RKO (cell line): Measurements from ENCODE around the gene ZNF263.
"Not testable (repeated sequence)": the region's sequence is repeated elsewhere in the genome, so short reads cannot be mapped to it uniquely, and the experiment has no call there.

Source experiments
- DNase-seq: peaks from one replicate; pipeline ENCODE4 v3.0.0-alpha.2; 2016; ENCODE audit warnings: low spot score

The ZNF263 gene

DNA sequence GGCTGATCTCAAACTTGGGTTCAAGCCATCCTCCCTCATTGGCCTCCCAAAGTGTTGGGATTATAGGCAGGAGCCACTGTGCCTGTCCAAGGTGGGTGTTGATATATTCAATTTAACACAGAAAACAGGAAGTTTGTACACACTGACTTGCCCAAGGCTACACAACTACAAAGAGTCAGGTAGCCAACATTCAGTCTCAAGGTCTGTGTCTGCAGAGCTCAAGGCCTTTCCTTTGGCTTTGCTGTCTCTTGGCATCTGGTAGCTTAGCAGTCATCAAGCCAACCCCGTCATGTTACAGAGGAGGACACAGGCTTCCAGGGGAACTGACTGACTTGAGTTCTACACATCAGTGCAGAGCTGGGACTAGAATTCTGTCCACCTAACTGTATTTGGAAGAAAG, 15.0 kb upstream of the ZNF263 start:
- DNase-seq: no peak

GRCh38 chr16:3270718-3271117, 12.6 kb upstream of the ZNF263 start:
- not testable (repeated sequence) for DNase-seq

DNA sequence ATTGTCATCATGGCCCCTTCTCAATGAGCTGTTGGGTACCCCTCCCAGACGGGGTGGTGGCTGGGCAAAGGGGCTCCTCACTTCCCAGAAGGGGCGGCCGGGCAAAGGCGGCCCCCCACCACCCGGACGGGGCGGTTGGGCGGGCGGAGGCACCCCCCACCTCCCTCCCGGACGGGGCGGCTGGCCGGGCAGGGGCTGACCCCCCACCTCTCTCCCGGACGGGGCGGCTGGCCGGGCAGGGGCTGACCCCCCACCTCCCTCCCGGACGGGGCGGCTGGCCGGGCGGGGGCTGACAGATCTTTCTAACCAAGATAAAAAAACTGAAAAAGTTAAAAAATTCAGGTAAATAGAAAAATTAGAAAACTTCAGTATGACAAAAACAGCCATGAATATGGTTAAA, 12.0 kb upstream of the ZNF263 start:
- DNase-seq: not testable (repeated sequence)

DNA sequence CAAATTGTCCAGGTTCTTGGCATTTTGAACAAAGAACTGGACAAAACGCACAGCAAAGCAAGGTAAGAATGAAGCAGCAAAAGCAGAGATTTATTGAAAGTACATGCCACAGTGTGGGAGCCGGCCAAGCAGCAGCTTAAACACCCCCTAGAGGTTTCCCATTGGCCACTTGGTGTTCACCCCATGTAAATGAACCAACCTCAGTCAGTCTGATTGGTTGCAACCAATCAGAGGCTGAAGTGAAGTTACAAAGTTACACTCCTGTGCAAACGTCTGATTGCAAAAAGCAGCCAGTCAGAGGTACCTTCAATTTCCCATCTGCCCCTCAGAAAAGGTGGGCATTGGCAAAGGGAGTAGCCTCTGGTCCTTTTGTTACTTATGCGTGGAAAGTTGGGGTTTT, 8.8 kb upstream of the ZNF263 start:
- no peak for DNase-seq

- no peak for DNase-seq
Measured at GRCh38 chr16:3274947-3275346, 8.3 kb upstream of the ZNF263 start.

DNA sequence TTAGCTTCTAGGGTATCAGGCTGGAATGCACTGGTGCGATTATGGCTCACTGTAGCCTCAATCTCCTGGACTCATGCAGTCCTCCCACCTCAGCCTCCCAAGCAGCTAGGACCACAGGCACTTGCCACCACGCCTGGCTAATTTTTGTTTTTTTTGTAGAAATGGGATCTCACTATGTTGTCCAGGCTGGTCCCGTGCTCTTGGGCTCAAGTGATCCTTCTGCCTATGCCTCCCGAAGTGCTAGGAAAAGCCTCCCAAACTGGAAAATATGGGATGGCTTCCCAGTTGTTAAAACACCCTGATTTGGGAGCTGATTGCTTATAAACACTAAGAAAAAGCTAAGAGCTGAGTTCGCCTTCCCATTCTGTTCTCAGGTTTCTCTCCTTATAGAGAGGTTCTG, 6.6 kb upstream of the ZNF263 start:
- DNase-seq: no peak

DNA sequence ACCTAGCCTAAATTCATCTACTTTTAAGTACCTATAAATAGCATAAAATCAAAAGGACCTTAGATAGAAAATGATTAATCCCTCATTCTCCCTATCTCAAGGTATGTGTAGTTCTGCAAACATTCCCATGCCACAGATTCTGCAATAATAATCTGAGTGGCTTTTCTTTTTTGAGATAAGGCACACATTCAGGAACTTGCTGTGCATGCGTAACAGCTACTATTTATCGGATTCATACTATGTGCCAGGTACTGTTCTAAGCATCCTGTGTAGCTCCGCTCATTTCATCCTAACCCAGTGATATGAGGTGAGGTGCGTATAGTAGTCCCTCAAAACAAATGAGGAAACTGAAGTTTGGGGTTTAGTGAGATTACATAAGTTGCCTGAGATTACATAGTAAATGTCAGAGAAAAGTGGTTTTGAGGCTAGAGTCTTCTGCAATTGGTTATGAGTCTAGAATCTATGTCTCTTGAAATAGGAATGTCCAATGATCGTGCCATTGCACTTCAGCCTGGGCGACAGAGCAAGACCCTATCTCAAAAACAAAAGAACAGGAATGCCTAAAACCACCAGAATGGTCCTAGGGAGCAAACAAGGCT, 2.0 kb upstream of the ZNF263 start:
- DNase-seq: no peak

DNA sequence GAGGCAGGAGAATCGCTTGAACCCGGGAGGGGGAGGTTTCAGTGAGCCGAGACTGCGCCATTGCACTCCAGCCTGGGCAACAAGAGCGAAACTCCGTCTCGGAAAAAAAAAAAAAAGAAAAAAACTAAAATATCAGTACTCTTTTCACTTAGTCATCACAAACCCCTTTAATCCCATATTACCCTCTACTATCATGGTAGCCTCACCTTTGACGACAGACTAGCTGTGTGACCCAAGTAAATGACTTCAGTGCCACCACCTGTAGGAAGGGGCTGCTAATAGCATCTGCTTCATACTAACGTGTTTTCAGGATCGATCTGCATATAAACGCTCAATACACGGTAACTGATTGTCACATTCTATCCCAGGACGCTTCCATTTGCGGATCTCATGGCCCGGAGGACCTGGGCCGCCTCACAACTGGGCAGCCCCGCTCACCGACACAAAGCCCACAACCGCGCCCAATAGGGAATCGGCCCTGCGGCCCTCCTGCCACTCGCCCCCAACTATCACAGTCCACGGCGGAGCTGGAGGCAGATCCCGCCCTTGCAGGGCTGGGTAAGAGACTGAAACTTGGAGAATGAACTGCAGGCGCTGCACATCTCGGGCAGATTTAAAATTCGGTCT, 1.1 kb upstream of the ZNF263 start:
- peak; percentile 77 for DNase-seq

DNA sequence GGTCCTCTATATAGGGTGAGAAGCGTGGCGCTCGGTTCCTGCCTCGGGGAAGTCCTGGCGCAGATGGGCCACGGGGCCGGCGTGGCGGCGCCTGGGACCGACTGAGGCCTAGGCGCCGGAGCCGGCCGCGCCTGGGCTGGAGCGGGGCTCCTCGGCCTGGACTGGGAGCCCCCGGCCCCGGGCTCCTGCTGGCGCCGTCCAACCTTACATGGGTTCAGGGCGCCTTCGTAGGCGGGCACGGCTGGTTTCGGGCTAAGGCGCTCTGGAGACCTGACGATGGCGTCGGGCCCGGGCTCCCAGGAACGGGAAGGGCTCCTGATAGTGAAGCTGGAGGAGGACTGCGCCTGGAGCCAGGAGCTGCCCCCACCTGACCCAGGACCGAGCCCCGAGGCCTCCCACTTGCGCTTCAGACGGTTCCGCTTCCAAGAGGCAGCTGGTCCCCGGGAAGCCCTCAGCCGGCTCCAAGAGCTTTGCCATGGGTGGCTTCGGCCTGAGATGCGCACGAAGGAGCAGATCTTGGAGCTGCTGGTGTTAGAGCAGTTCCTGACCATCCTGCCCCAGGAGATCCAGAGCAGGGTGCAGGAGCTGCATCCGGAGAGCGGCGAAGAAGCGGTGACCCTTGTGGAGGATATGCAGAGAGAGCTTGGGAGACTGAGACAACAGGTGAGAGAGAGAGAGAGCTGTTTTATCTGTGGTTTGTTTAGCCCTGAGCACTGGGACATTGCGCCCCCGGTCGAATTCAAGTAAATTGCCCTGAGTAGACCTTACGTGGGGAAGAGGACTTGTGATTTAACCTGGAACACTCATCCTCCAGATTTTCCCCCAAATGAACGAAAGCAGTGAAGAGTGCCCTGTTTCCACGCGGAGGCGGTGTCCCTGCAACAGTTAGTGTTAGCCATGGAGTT, 504 bp downstream of the ZNF263 start:
- peak; percentile 40 for DNase-seq

GRCh38 chr16:3285131-3285530, 1.8 kb downstream of the ZNF263 start:
- no peak for DNase-seq

- no peak for DNase-seq
Measured at GRCh38 chr16:3289998-3290673, 6.8 kb downstream of the ZNF263 start.

- peak; percentile 12 for DNase-seq
Measured at GRCh38 chr16:3292604-3293003, 9.3 kb downstream of the ZNF263 start.

GRCh38 chr16:3295209-3295608, 11.9 kb downstream of the ZNF263 start:
- DNase-seq: no peak

GRCh38 chr16:3295783-3296182, 12.5 kb downstream of the ZNF263 start:
- DNase-seq: no peak

GRCh38 chr16:3304370-3304769, 21.1 kb downstream of the ZNF263 start:
- no peak for DNase-seq

GRCh38 chr16:3305109-3306068, 22.1 kb downstream of the ZNF263 start, which contains the start of the genes TIGD7 and ZNF75A:
Gene TIGD7, minus strand, starts transcription at chr16:3305430. Its CDS starts 4,816 bp downstream, at chr16:3300614.
Gene ZNF75A, plus strand, starts transcription at chr16:3305497. Its CDS starts 2,932 bp downstream, at chr16:3308429.
- no peak for DNase-seq

DNA sequence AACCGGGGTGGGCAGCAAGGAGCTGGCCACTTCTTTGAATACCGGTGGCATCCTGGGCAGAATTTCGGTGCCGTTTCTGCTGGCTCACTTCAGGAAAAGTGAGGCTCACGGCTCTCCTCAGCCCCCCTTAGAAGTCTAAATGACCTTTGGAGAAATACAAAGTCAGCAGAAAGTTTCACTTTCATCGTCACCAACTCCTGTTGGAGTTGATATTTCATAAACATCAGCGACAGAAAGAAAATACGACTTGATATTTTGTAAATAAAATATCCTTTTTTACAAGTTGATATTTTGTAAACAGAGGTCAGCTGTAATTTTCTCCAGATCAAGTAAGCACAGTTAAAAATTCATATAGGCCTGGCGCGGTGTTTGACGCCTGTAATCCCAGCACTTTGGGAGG, 22.8 kb downstream of the ZNF263 start:
- no peak for DNase-seq

GRCh38 chr16:3311496-3311895, 28.2 kb downstream of the ZNF263 start:
- DNase-seq: no peak

DNA sequence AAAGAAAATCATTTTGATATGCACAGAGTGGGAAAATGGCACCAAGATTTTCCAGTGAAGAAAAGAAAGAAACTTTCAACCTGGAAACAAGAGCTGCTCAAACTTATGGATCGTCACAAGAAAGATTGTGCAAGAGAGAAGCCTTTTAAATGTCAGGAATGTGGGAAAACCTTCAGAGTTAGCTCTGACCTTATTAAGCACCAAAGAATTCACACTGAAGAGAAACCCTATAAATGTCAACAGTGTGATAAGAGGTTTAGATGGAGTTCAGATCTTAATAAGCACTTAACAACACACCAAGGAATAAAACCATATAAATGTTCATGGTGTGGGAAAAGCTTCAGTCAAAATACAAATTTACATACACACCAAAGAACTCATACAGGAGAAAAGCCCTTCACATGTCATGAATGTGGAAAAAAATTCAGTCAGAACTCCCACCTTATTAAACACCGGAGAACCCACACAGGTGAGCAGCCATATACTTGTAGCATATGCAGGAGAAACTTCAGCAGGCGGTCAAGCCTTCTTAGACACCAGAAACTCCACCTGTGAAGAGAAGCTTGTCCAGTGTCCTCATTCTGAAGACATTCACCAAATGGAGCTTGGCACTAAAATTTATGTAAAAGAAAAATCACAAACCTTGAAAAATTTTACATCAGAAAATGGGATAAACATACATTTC, 34.2 kb downstream of the ZNF263 start:
- DNase-seq: no peak

DNA sequence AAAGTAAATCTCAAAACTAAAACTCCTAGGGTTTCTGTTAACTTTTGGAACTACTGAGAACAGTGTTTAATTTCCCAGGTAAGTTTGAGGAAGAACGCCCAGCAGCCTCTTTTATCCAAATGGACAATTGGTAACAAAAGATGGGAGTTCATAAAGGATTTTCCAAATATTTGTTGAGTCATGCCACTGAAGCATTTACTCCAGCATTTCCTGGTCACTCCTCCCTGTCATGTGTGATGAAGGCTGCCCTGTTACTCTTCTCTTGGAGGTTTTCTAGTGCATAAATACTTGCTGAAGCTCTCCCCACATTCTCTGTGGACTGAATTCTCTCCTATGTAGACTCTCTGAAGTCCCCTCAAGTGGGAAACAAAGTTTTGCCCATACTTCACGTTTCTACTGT, 38.5 kb downstream of the ZNF263 start:
- DNase-seq: no peak

DNA sequence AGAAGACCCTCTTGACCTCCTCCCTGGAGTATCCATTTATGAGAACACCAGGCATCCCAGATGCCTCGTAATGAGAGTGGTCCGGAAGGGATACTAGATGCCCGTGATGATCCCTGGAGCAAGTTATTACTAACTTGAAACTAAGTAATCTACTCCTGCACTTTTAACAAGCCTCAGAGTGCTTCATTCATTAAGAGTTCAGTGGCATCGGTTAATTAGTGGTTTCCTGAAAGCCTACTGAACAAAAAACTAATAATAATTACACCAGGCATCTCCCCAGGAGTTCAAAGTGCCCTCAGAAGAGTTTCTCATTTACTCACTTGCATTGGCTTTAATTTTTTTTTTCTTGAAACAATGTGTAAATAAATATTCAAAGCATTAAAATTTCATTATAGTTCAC, 44.2 kb downstream of the ZNF263 start:
- no peak for DNase-seq
